HepG2 (cell line): Measurements from ENCODE around the gene GPR31. TPM values are rescaled to one million over a fixed set of nuclear protein-coding genes. Genes with fewer than 3 reads are reported as not detected.
A peak's percentile ranks its signal among the peaks of the same experiment; 100 is the strongest.

Source experiments
- ATF7-NPFF ChIP-seq: sonication (generic); formaldehyde crosslinking; IDR thresholded peaks from 2 replicates; pipeline ENCODE4 v1.8.1; 2023; ENCODE audit warnings: mild to moderate bottlenecking, low read depth, missing genetic modification reagents, moderate library complexity
- CENPT ChIP-seq: sonication (generic); formaldehyde crosslinking; IDR thresholded peaks from 2 replicates; pipeline ENCODE4 v1.8.0; 2022; ENCODE audit warnings: low read depth, mild to moderate bottlenecking, moderate library complexity, missing genetic modification reagents
- FOXA3 ChIP-seq: IDR thresholded peaks from 2 replicates; pipeline ENCODE4 v1.6.1; 2016; ENCODE audit warnings: missing genetic modification reagents, missing compliant biosample characterization
- NFE2L1 ChIP-seq: sonication (generic); formaldehyde crosslinking; IDR thresholded peaks from 2 replicates; pipeline ENCODE4 v1.4.0; 2020; ENCODE audit warnings: missing genetic modification reagents, mild to moderate bottlenecking, borderline replicate concordance
- NR2F1 ChIP-seq, 2 experiments: fragments of 450-650 bp in 1 of 2; formaldehyde crosslinking in 1 of 2; IDR thresholded peaks; 2 replicates each; pipeline versions ENCODE4 v1.5.0 to v1.6.1; 2016 to 2020; ENCODE audit warnings: mild to moderate bottlenecking in 1 of 2, missing compliant biosample characterization in 1 of 2, missing genetic modification reagents in 1 of 2, moderate library complexity in 1 of 2
- RELA ChIP-seq: sonication (generic); formaldehyde crosslinking; IDR thresholded peaks from 2 replicates; pipeline ENCODE4 v1.4.0; 2020; ENCODE audit warnings: missing genetic modification reagents
- SRY ChIP-seq: sonication (generic); formaldehyde crosslinking; IDR thresholded peaks from 2 replicates; pipeline ENCODE4 v1.8.0; 2022; ENCODE audit warnings: mild to moderate bottlenecking, missing genetic modification reagents
- ZC3H13 ChIP-seq: sonication (generic); formaldehyde crosslinking; IDR thresholded peaks from 2 replicates; pipeline ENCODE4 v1.8.1; 2023; ENCODE audit warnings: mild to moderate bottlenecking, missing genetic modification reagents, moderate library complexity
- ZFP41 ChIP-seq: sonication (generic); formaldehyde crosslinking; IDR thresholded peaks from 2 replicates; pipeline ENCODE4 v1.4.0; 2020; ENCODE audit warnings: mild to moderate bottlenecking, missing genetic modification reagents, borderline replicate concordance
- ZNF232 ChIP-seq: sonication (generic); formaldehyde crosslinking; IDR thresholded peaks from 2 replicates; pipeline ENCODE4 v1.4.0; 2020; ENCODE audit warnings: missing genetic modification reagents, borderline replicate concordance
- ZNF383 ChIP-seq: sonication (generic); formaldehyde crosslinking; IDR thresholded peaks from 2 replicates; pipeline ENCODE4 v1.4.0; 2020; ENCODE audit warnings: missing genetic modification reagents, mild to moderate bottlenecking, borderline replicate concordance
- ZNF549 ChIP-seq: sonication (generic); formaldehyde crosslinking; IDR thresholded peaks from 2 replicates; pipeline ENCODE4 v1.5.0; 2020; ENCODE audit warnings: missing genetic modification reagents
- ZNF614 ChIP-seq: IDR thresholded peaks from 2 replicates; pipeline ENCODE4 v1.6.1; 2018; ENCODE audit warnings: missing biosample characterization, missing genetic modification reagents, inconsistent platforms, borderline replicate concordance
- polyA plus RNA-seq, 8 experiments: library from polyadenylated mRNA; depleted of rRNA in 3 of 8; stranded (reverse) in 7 of 8; unstranded in 1 of 8; fragments of >200 nt; fragmentation: Illumina TruSeq in 4 of 8; extraction: Trizol in 4 of 8; gene quantifications; 2 replicates each; pipeline versions ENCODE4 v1.2.1 to v1.2.3, GENCODE V29; 2011 to 2016; ENCODE audit warnings: low read depth in 4 of 8, missing spikeins in 1 of 8, mixed read lengths in 1 of 8; ENCODE audit not compliant: insufficient read depth in 1 of 8
- total RNA-seq, 5 experiments: library from RNA; depleted of rRNA; stranded (reverse); fragments of >200 nt; fragmentation: Illumina TruSeq; extraction: Trizol; gene quantifications; 2 replicates each; pipeline ENCODE4 v1.2.3, GENCODE V29; 2016; ENCODE audit warnings: low read depth in 1 of 5
- TF ChIP-seq, protein P1 (sequence below): sonication (generic); formaldehyde crosslinking; IDR thresholded peaks from 2 replicates; pipeline ENCODE4 v1.4.0; 2020; ENCODE audit warnings: missing genetic modification reagents
- TF ChIP-seq, protein P2 (sequence below): IDR thresholded peaks from 2 replicates; pipeline ENCODE4 v1.6.1; 2016; ENCODE audit warnings: low read depth
- TF ChIP-seq, protein P3 (sequence below): sonication (generic); formaldehyde crosslinking; conservative IDR thresholded peaks from 2 replicates; pipeline ENCODE4 v1.4.0; 2020; ENCODE audit warnings: missing genetic modification reagents
- TF ChIP-seq, protein P4 (sequence below), 2 experiments: sonication (generic) in 1 of 2; formaldehyde crosslinking in 1 of 2; IDR thresholded peaks; 2 replicates each; pipeline versions ENCODE4 v1.4.0 to v1.6.1; 2018 to 2020; ENCODE audit warnings: missing genetic modification reagents in 2 of 2, borderline replicate concordance in 1 of 2, low read depth in 1 of 2, mild to moderate bottlenecking in 1 of 2, missing biosample characterization in 1 of 2

GPR31 gene
- total and polyA plus RNA-seq, 2 of the 13 experiments (the other 11 are each of a cell fraction or from before 2014, with no cell fraction given), result not detected

DNA sequence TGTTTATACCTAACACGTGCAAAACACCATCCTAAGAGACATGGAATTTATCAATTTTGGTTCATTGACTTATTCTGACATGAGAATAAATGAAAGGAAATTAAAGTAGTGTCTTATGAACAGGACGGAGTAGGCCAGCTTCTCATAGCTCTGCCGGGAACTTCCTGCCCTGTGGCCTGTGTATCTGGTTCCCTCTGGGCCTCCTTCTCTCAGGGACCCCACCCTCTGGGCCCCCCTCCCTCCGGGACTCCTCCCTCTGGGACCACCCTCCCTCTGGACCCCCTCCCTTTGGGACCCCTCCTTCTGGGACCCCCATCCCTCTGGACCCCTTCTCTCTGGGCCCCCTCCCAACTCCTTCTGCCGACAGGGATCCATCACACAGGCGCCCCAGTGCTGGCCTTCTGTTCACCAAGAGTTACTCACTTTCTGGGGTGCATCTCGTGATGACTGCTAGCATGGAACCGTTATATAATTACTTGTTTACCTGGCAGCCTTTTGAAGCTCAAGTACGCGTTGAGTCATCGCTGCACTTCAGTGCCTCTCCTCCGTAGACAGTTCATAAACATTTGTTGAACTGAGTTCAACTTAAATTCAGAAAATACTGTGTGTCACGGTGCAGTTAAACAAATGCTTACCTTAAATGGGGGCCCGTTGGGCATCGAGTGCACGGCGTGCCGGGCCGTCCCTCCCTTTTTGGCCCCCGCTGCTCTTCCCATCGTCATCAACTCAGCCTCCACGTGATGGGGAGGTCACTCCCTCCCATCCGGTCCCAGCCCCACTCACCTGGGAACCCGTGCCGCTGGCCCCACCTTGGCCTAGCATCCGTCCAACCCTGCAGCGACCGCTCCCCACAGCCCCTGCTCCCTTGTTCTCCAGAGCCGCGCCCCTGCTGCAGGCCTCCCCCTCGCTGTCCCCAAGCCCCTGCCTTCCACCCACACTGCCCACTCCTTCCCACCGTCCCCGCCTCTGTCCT, 26.8 kb downstream of the GPR31 start (continued):
- TF ChIP-seq, protein P1, sequence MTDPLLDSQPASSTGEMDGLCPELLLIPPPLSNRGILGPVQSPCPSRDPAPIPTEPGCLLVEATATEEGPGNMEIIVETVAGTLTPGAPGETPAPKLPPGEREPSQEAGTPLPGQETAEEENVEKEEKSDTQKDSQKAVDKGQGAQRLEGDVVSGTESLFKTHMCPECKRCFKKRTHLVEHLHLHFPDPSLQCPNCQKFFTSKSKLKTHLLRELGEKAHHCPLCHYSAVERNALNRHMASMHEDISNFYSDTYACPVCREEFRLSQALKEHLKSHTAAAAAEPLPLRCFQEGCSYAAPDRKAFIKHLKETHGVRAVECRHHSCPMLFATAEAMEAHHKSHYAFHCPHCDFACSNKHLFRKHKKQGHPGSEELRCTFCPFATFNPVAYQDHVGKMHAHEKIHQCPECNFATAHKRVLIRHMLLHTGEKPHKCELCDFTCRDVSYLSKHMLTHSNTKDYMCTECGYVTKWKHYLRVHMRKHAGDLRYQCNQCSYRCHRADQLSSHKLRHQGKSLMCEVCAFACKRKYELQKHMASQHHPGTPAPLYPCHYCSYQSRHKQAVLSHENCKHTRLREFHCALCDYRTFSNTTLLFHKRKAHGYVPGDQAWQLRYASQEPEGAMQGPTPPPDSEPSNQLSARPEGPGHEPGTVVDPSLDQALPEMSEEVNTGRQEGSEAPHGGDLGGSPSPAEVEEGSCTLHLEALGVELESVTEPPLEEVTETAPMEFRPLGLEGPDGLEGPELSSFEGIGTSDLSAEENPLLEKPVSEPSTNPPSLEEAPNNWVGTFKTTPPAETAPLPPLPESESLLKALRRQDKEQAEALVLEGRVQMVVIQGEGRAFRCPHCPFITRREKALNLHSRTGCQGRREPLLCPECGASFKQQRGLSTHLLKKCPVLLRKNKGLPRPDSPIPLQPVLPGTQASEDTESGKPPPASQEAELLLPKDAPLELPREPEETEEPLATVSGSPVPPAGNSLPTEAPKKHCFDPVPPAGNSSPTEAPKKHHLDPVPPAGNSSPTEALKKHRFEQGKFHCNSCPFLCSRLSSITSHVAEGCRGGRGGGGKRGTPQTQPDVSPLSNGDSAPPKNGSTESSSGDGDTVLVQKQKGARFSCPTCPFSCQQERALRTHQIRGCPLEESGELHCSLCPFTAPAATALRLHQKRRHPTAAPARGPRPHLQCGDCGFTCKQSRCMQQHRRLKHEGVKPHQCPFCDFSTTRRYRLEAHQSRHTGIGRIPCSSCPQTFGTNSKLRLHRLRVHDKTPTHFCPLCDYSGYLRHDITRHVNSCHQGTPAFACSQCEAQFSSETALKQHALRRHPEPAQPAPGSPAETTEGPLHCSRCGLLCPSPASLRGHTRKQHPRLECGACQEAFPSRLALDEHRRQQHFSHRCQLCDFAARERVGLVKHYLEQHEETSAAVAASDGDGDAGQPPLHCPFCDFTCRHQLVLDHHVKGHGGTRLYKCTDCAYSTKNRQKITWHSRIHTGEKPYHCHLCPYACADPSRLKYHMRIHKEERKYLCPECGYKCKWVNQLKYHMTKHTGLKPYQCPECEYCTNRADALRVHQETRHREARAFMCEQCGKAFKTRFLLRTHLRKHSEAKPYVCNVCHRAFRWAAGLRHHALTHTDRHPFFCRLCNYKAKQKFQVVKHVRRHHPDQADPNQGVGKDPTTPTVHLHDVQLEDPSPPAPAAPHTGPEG (CRISPR knock-in tag), result no peak
- TF ChIP-seq ZC3H13 (CRISPR knock-in tag) (no peak), ZNF232 (CRISPR knock-in tag) (peak; percentile 96), NR2F1 (CRISPR knock-in tag; IDR thresholded peaks at IDR 0.05) (peak; percentile 20 to 28; a peak in 1 of 4 replicates), ZNF549 (CRISPR knock-in tag) (no peak), ZNF383 (CRISPR knock-in tag) (no peak), RELA (CRISPR knock-in tag) (no peak), ZNF614 (CRISPR knock-in tag) (peak; percentile 76), CENPT (CRISPR knock-in tag) (no peak), ZFP41 (no peak), SRY (CRISPR knock-in tag) (peak; percentile 85; the same call in 1 of the 2 replicates), NFE2L1 (CRISPR knock-in tag) (no peak), ATF7-NPFF (no peak), FOXA3 (peak; percentile 97)
- TF ChIP-seq, protein P2, sequence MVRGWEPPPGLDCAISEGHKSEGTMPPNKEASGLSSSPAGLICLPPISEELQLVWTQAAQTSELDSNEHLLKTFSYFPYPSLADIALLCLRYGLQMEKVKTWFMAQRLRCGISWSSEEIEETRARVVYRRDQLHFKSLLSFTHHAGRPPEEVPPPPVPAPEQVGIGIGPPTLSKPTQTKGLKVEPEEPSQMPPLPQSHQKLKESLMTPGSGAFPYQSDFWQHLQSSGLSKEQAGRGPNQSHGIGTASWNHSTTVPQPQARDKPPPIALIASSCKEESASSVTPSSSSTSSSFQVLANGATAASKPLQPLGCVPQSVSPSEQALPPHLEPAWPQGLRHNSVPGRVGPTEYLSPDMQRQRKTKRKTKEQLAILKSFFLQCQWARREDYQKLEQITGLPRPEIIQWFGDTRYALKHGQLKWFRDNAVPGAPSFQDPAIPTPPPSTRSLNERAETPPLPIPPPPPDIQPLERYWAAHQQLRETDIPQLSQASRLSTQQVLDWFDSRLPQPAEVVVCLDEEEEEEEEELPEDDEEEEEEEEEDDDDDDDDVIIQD, result peak; percentile 94
- TF ChIP-seq, protein P3, sequence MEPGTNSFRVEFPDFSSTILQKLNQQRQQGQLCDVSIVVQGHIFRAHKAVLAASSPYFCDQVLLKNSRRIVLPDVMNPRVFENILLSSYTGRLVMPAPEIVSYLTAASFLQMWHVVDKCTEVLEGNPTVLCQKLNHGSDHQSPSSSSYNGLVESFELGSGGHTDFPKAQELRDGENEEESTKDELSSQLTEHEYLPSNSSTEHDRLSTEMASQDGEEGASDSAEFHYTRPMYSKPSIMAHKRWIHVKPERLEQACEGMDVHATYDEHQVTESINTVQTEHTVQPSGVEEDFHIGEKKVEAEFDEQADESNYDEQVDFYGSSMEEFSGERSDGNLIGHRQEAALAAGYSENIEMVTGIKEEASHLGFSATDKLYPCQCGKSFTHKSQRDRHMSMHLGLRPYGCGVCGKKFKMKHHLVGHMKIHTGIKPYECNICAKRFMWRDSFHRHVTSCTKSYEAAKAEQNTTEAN (CRISPR knock-in tag), result 0 out of 2 replicates have a peak, but pooled peaks have one; percentile 51
- TF ChIP-seq, protein P4, sequence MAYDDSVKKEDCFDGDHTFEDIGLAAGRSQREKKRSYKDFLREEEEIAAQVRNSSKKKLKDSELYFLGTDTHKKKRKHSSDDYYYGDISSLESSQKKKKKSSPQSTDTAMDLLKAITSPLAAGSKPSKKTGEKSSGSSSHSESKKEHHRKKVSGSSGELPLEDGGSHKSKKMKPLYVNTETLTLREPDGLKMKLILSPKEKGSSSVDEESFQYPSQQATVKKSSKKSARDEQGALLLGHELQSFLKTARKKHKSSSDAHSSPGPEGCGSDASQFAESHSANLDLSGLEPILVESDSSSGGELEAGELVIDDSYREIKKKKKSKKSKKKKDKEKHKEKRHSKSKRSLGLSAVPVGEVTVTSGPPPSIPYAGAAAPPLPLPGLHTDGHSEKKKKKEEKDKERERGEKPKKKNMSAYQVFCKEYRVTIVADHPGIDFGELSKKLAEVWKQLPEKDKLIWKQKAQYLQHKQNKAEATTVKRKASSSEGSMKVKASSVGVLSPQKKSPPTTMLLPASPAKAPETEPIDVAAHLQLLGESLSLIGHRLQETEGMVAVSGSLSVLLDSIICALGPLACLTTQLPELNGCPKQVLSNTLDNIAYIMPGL (CRISPR knock-in tag; IDR thresholded peaks at IDR 0.05; ENCODE audit: borderline replicate concordance in 1 of 2, low read depth in 1 of 2), result peak in 1 of 2 experiments; percentile 78; a peak in 2 of 4 replicates
